ENCODE data around the gene SEC14L6. TPM values are rescaled to one million over a fixed set of nuclear protein-coding genes. Genes with fewer than 3 reads are reported as not detected.

SEC14L6 gene
- total RNA-seq, 2 experiments from 2014 or later: not detected

DNA sequence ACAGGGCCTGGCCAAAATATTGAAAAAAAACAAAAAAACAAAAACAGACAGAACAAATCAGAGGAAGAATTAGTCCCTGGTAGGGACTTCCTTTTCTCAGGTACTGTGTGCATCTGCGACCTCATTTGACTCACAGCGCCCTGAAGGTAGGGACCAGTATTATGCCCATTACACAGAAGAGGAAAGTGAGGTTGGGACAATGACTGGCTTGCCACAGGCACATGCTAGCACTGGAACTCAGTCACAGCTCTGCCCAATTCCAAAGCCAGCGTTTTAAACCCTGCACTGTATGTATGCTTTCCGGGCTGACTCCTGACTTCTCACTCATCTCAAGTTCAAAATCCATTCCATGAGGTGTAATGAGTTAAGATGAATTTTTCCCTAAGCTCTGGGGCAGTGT, 44.4 kb downstream of the SEC14L6 start:
- no peak for TF ChIP-seq EZH2phosphoT487 (IDR thresholded peaks at IDR 0.05; ENCODE audit: borderline replicate concordance, low read depth, low read length)
- TF ChIP-seq, protein P1, sequence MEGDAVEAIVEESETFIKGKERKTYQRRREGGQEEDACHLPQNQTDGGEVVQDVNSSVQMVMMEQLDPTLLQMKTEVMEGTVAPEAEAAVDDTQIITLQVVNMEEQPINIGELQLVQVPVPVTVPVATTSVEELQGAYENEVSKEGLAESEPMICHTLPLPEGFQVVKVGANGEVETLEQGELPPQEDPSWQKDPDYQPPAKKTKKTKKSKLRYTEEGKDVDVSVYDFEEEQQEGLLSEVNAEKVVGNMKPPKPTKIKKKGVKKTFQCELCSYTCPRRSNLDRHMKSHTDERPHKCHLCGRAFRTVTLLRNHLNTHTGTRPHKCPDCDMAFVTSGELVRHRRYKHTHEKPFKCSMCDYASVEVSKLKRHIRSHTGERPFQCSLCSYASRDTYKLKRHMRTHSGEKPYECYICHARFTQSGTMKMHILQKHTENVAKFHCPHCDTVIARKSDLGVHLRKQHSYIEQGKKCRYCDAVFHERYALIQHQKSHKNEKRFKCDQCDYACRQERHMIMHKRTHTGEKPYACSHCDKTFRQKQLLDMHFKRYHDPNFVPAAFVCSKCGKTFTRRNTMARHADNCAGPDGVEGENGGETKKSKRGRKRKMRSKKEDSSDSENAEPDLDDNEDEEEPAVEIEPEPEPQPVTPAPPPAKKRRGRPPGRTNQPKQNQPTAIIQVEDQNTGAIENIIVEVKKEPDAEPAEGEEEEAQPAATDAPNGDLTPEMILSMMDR (conservative IDR thresholded peaks at IDR 0.05; ENCODE audit: low read length): no peak
- ChIA-PET CTCF (ENCODE audit: unreplicated experiment) (no interaction called here), POLR2A (no interaction called here)
- Histone ChIP-seq H3K9me3 (ENCODE audit: low read length) (no peaks in the 10 kb centered on the region), H3K4me1 (ENCODE audit: insufficient read depth, low read length, poor library complexity, severe bottlenecking) (no peaks in the 10 kb centered on the region), H3K36me3 (ENCODE audit: insufficient read depth, low read length) (no peaks in the 10 kb centered on the region), H3K79me2 (ENCODE audit: insufficient read depth, low read depth, low read length) (no peaks in the 10 kb centered on the region), H3K4me2 (ENCODE audit: low read length) (no peak overlapping the region), H3K4me3 (ENCODE audit: low read depth, low read length, poor library complexity, severe bottlenecking) (no peak overlapping the region), H2AFZ (ENCODE audit: low read length) (no peak overlapping the region), H4K20me1 (ENCODE audit: insufficient read depth, low read length) (no peaks in the 10 kb centered on the region), H3K27ac (ENCODE audit: low read depth, low read length, poor library complexity, severe bottlenecking) (no peak overlapping the region), H3K9me2 (ENCODE audit: insufficient read depth, low read length) (no peaks in the 10 kb centered on the region)
- no TSS peak for BruUV-seq (replicated peaks)
- no peak for DNase-seq (ENCODE audit: low spot score)
- intact Hi-C loops (cut with micrococcal nuclease; ENCODE audit: unreplicated experiment): no loop called here

DNA sequence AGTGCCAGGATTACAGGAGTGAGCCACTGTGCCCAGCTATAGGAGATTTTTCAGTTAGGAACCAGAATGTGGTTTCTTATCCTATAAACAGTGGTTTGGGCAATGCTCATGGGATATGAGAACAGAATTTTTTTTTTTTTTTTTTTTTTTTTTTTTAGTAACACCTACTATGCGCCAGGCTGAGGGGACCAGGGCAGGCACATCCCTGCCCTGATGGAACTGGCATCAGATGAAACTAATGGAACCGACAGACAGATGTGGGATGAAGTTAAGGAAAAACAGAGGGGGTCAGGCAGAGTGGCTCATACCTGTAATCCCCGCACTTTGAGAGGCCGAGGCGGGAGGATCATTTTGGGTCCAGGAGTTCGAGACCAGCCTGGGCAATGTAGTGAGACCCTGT, 45.9 kb downstream of the SEC14L6 start:
- intact Hi-C loops (cut with micrococcal nuclease; ENCODE audit: unreplicated experiment): no loop called here
- no peak overlapping the region for H3K4me3 ChIP-seq (ENCODE audit: low read depth, low read length, poor library complexity, severe bottlenecking)

DNA sequence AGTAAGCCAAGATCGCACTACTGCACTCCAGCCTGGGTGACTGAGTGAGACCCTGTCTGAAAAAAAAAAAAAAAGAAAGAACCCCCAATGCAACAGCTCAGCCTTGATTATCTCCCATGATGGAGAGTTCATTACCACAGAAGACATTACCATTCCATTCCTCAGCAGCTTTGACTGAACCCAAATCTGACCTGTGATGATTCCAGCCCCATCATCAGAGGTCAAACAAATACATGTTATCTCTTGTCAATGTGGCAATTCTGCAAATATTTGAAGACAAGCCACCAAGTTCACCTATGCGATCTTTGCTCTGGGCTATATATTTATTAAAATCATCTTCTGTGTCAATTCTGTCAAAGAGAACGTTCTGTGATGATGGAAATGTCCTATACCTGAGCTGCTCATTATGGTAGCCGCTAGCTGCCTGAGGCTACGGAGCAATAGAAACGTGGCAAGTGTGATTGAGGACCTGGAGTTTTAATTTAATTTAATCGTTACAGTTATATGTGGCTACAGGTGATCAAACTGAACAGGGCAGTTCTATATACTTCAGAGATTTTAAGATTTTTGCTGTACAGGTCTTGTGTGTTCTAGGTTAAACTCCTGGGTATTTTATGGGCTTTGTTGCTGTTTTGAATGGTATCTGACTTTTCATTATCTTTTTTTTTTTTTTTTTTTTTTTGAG, 48.9 kb downstream of the SEC14L6 start:
- H2AFZ ChIP-seq (ENCODE audit: low read length): no peak overlapping the region
- no peaks in the 10 kb centered on the region for H3K9me2 ChIP-seq (ENCODE audit: insufficient read depth, low read length)
- intact Hi-C loops (cut with micrococcal nuclease; ENCODE audit: unreplicated experiment): no loop called here
- no peak for TF ChIP-seq EZH2phosphoT487 (IDR thresholded peaks at IDR 0.05; ENCODE audit: borderline replicate concordance, low read depth, low read length)
- TF ChIP-seq, protein P1 (conservative IDR thresholded peaks at IDR 0.05; ENCODE audit: low read length): no peak
- H3K27ac ChIP-seq (ENCODE audit: low read depth, low read length, poor library complexity, severe bottlenecking): no peak overlapping the region
- H3K4me1 ChIP-seq (ENCODE audit: insufficient read depth, low read length, poor library complexity, severe bottlenecking): no peaks in the 10 kb centered on the region
- CTCF ChIA-PET (ENCODE audit: unreplicated experiment): no interaction called here
- H3K36me3 ChIP-seq (ENCODE audit: insufficient read depth, low read length): no peaks in the 10 kb centered on the region
- H3K9me3 ChIP-seq (ENCODE audit: low read length): no peaks in the 10 kb centered on the region
- H3K4me3 ChIP-seq (ENCODE audit: low read depth, low read length, poor library complexity, severe bottlenecking): no peak overlapping the region
- no TSS peak for BruUV-seq (replicated peaks)
- no peak overlapping the region for H3K4me2 ChIP-seq (ENCODE audit: low read length)
- POLR2A ChIA-PET: interaction anchor here (0.6 to 0.7 kb wide), 3 partner anchors 10 to 363 kb away, joined by 3 to 5 read pairs (median 5); no protein-coding TSS in a partner anchor
- H4K20me1 ChIP-seq (ENCODE audit: insufficient read depth, low read length): no peaks in the 10 kb centered on the region
- H3K79me2 ChIP-seq (ENCODE audit: insufficient read depth, low read depth, low read length): no peaks in the 10 kb centered on the region
- no peak for DNase-seq (ENCODE audit: low spot score)

More for the DNA sequence above, 45.9 kb downstream of the SEC14L6 start:
- H3K4me1 ChIP-seq (ENCODE audit: insufficient read depth, low read length, poor library complexity, severe bottlenecking): no peaks in the 10 kb centered on the region
- H2AFZ ChIP-seq (ENCODE audit: low read length): no peak overlapping the region
- no TSS peak for BruUV-seq (replicated peaks)
- DNase-seq (ENCODE audit: low spot score): no peak
- no peak for TF ChIP-seq EZH2phosphoT487 (IDR thresholded peaks at IDR 0.05; ENCODE audit: borderline replicate concordance, low read depth, low read length)
- TF ChIP-seq, protein P1 (conservative IDR thresholded peaks at IDR 0.05; ENCODE audit: low read length): no peak
- H3K4me2 ChIP-seq (ENCODE audit: low read length): no peak overlapping the region
- H3K36me3 ChIP-seq (ENCODE audit: insufficient read depth, low read length): no peaks in the 10 kb centered on the region
- H3K9me3 ChIP-seq (ENCODE audit: low read length): no peaks in the 10 kb centered on the region
- CTCF ChIA-PET (ENCODE audit: unreplicated experiment): no interaction called here
- H3K9me2 ChIP-seq (ENCODE audit: insufficient read depth, low read length): no peaks in the 10 kb centered on the region
- no peaks in the 10 kb centered on the region for H3K79me2 ChIP-seq (ENCODE audit: insufficient read depth, low read depth, low read length)
- POLR2A ChIA-PET: no interaction called here
- no peak overlapping the region for H3K27ac ChIP-seq (ENCODE audit: low read depth, low read length, poor library complexity, severe bottlenecking)
- no peaks in the 10 kb centered on the region for H4K20me1 ChIP-seq (ENCODE audit: insufficient read depth, low read length)
